ENCODE results near the gene TFB1M.
"Not testable (repeated sequence)": the region's sequence is repeated elsewhere in the genome, so short reads cannot be mapped to it uniquely, and the experiment has no call there.

Gene TFB1M

DNA sequence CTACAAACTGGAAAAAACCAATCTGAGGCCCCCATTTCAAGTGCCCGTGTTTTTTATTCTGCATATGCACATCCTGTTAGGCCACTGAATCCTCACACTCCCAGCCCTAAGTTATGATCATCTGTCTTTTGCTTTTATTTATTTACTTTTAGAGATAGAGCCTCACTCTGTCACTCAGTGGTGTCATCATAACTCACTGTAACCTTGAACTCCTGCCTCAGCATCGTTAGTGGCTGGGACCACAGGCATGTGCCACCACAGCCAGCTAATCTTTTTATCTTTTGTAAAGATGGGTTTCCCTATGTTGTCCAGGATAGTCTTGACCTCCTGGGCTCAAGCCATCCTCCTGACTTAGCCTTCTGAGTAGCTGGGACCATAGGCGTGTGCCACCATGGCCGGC lies 80.1 kb downstream of the TFB1M start:
- no peak for DNase-seq

DNA sequence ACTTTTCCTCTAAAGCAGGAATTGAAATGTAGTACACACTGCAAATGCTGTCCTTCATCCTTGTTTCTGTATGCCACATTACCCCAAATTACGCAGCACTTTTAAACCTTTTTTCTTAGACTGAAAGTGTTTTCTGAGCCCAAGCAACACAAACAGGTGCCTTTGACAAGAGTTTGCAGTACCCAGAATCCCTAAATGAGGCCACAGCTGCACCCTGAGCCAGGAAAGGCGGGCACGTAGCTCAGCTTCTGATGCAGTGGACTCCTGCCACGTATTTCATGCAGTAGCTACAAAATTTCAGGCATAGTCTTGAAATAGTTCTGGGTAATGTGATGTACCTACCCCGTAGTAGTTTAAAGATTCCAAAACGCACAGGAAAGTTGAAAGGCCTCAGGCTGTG lies 81.4 kb downstream of the TFB1M start:
- no peak for DNase-seq

DNA sequence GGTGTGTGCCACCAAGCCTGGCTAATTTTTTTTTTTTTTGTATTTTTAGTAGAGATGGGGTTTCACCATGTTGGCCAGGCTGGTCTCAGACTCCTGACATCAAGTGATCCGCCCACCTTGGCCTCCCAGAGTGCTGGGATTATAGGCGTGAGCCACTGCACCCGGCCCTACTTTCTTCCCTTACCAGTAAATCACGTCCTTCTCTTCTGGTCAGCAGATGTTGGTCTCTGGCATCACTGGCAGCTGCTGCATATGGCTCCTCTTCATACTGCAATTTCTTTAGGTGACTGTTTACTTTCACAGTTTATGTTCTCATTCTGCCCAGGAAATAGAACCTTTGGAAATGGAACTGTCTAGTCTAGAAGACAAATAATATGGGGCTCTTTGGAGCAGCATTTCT lies 83.3 kb downstream of the TFB1M start:
- DNase-seq, result not testable (repeated sequence)

DNA sequence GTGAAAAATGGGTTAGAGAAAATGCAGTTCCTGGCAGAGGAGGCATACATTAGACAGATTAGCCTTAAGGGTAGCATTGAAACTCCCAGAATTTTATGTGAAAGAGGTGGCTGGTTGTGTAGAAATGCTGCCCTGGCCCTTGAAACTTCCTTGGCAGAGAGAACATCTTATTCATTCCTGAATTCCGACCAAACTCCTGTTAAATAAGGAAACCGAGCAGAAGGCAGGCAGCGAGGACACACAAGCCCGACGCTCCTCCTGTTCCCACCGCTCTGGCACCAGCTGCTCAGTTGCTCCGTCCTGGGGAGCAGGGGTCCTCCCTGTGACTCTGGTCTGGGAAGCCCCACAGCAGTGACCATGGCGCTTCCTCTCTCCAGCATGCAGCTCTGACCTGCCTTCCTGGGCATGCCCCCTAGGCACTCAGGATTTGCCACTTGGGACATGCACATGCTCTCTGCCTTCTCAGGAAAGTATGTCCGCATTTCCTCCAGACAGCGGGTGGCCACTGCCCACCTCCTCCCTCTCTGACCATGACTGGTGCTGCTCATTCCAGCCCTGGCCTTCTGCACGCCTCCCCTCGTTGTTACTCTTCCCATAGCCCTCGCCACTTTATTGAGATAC lies 85.6 kb downstream of the TFB1M start:
- DNase-seq, result no peak

DNA sequence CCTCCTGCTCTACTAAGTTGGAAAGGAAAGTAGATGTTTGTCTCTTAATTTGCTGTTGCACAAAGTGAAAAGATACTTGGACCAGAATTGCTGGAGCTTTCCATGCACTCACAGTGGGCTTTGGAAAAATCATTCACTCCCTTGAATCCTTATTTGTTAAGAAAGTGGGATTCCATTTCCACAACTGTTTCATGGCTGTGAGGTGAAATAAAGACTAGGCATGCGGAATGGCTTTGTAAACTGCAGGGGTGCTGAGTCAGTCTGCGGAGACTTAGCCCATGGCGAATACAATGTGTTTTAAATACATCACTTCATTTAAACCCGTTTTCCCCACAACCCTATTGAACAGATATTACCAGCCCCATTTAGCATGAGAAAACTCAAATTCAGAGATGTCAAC lies 87.2 kb downstream of the TFB1M start:
- DNase-seq, result no peak

DNA sequence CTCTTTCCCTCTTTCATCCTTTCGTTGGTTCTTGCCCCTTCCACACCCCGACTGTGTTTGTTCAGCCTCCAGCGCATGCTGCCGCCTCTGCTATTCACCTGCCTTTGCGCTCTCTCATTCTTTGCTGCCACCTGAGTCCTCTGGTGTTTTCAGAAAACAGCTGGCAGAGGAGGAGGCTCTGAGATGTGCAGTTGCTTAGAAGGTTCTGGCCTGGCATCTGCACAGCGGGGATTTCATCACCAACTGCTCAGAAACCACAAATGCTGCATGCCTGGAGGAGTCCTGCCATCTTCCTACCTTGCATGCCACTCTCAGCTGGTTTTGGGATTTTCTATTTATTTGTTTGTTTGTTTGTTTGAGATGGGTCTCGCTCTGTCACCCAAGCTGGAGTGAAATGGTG lies 89.7 kb downstream of the TFB1M start:
- DNase-seq, result peak; percentile 53

DNA sequence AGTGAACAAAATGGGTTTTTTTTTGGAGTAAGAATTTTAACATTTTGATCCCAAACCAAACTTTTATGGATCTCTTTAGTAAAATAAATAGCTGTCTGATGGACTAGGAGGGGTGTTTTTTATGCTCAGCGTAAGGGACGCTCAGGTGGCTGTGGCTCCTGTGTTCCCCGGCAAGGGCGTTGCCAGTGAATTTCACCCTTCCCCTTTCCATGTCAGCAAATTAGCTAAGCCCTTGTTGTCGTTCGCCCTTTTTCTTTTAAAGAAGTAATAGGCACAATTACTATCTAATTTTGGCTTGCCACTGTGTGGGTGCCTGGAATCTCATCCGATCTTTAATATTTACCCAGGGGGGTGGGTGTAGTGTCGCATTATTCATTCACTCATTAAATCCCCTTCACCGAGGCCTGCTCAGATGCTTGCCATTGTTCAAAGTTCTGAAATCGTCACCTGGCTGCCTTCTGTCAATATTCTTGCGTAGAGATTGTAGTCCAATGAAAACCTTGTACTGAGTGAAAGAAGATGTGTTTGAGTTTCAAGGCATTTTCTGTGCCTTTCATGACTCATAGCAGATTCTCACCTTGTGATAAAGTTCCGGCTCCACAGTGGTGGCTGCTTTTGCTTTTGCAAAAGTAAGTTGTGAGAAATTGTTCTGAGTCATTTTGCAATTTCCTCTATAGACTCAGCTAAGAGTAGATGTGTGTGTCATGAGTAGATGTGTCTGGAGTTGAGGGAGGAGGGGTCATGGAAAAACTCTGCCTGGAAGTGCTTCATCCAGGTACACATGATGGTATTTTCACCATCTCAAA lies 90.4 kb downstream of the TFB1M start:
- peak; percentile 78 for DNase-seq

DNA sequence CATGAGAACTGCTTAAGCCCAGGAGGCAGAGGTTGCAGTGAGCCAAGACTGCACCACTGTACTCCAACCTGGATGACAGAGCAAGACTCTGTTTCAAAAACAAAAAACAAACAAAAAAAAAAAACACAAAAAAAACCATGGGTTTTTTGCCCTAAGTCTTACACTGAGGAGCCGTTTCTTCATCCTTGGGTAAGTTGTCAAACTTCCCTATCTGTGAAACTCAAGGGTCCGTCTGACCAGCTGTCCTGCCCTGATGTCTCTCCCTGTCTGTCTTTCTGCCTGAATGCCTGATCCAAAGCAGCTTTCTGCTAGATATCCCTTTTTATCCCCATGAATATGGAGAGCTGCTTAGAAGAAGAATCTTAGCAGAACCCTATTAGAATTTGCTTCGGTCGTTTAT lies 91.8 kb downstream of the TFB1M start:
- no peak for DNase-seq

DNA sequence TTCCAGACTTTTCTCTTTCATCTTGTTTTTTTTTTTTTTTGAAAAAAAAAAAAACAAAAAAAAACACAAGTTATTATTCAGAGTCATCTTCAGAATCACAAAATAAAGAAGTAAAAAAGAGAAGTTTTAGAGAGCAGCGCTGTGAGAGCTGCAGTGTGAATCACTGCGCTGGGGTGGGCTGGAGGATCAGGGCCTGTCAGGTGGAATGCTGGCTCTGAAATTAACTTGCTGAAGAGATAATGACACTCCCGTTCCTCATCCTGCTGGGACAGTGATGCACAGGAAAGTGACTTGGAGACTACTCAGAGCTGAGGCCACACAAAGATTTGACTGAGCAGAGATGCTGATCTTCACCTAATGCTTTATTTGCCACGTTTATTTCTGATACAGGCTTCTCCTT lies 93.2 kb downstream of the TFB1M start:
- no peak for DNase-seq

DNA sequence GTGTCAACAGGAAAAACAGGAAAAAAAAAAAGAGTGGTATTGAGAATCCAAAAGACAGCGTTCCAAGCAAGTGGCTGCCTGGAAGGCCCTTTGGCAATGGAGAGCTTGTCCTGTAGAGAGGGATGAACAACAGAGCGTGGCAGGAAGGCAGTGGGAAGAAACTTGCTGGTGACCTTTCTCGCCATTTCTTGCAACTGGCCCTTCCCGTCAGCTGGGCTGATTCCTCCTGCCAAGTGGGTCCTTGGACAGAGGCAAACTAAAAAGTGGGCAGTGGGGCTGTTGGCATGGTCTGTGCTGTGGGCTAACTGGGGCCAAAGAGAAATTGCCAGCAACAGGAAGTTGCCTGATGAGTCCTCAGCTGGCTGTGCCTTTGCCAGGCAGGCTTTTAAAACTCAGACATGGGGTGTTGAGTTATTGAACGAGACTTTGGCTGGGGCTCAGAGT lies 94.4 kb downstream of the TFB1M start:
- no peak for DNase-seq

DNA sequence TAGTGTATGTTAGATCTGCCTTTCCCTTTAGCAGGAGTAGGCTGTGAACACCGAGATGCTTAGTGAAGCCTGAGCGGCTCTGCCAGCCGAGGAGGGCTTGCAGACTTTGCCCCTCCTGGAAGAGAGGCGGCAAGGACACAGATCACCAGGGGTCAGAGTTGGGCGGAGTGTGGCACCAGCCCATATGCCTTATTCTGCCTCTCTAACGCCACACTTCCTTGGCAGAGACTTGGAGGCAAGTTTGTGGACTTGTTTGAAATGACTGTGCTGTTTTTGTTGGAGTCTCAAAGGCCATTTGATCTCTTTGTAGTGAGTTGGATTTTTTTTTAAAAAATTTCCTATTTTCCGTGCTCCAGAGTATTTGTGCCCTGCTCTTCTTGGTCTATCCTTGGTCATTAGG lies 95.0 kb downstream of the TFB1M start:
- DNase-seq, result no peak

DNA sequence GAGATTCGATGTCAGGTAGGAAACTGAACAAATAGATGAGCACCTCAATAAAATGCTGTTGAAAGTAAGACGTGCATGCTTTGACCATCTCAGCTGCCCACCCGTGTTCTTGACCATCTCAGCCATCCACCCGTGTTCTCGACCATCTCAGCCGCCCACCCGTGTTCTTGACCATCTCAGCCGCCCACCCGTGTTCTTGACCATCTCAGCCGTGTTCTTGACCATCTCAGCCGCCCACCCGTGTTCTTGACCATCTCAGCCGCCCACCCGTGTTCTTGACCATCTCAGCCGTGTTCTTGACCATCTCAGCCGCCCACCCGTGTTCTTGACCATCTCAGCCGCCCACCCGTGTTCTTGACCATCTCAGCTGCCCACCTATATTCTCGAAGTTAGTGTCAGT lies 95.6 kb downstream of the TFB1M start:
- DNase-seq, result not testable (repeated sequence)

DNA sequence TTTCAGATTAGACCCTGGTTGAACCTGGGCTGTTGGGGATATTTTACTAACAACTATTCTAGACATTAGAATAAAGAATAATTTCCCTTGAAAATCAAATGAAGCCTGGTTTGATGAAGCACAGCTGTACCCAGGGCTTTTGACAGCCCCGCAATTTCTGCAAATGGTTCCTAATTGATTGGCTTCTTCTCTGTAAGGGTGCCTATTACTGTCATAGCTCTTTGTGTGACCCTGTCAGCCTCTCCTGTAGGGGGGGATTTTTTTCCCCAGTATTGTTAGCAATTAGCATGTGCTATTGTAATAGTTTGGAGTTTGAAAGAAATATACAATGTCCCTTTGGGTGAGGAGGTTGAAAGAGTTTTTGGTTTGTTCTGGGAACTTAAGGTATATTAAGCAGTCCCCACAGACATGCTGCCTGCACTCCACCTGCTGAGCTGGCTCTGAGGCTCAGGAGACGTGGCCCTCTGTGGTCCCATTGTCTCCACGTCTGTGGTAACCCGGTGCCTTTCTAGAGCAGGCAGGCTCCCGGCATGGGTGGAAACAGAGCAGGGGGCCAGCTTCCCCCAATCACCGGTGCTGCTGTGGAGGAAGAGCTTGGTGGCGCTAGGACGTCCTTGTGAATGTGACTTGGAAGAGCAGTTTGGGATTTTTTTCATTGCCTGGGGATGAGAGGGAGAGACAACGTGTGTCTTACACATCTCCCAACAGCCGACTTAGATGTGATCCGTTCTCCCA lies 97.8 kb downstream of the TFB1M start:
- DNase-seq, result peak; percentile 94

DNA sequence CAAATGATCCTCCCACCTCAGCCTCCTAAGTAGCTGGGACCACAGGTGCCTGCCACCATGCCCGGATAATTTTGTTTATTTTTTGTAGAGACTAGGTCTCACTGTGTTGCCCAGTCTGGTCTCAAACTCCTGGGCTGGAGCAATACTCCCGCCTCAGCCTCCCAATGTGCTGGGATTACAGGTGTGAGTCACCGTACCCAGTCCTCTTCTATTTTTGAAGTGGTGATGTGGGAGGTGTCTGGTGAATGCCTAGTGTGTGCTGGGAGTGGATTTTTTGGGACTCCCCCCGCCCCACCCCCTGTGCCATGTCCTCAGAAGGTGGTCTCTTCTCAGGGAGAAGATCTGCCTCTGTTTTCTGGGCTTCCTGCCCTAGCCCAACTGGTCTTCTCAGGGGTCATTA lies 98.4 kb downstream of the TFB1M start:
- DNase-seq, result no peak

DNA sequence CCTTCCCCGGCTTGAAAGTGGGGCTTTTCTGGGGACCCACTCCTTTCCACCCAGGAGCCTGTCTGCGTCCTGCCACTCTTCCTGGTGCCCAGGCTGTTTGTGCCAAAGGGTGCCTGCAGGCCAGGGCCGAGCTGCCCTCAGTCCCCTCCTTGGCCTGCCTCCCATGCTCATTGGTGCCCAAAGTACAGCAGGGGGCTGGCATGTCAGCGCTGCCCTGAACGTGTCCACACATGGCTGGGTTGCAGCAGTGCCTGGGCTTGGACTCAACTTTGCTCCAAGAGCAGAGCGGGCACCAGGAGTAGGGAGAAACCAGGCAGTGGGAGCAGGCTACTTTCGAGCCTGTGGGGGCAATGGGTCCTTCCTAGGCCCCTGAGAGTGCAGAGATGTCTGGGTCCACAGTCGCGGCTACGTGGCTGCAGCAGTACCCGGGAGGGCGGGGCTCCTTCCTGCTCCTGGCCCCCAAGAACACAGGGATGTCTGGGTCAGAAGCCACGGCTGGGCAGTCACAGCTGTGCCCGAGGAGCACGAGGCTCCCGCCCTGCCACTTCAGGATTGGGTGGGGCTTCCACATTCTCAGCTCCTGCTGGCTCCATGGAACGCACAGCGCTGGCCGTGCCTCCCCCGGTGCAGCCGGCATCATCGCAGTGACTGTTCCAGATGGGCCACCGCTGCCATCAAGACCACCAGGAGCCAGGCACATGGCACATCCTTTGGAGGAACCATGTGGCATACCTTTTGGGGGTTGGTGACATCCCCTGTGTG lies 100.5 kb downstream of the TFB1M start:
- DNase-seq, result no peak

DNA sequence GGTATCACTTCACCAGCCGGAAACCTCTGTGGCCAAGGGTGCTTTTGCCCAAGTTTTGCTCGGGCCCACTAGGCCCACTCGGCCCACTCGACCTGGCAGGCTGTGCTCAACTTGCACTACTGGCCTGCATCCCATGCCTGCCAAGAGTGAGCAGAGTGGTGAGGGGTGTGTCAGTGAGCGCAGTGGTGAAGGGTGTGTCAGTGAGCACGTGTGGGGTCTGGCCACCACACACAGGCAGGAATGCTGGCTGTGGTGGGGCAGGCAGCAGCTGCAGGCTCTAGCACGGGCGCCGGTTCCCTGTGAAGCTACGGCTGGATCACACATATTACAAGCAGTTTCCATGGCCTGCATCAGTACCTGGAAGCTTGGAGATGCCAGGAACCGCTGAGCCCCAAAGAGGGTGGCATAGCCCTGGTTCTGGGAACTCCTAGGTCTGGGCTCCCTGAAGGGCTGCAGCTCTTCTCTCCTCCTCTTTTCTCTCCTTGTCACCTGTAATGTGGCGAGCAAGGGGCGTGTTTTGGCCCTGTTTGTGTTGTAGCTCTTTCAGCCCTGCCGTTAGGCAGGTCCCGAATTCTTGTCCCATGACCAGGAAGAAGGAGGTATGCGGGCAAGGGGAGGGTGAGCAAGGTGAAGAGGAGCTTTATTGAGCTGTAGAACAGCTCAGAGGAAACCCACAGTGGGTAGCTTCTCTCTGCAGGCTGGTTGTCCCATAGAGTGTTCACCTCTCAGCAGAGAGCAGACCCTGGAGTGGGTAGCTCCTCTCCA lies 101.5 kb downstream of the TFB1M start:
- DNase-seq, result no peak

DNA sequence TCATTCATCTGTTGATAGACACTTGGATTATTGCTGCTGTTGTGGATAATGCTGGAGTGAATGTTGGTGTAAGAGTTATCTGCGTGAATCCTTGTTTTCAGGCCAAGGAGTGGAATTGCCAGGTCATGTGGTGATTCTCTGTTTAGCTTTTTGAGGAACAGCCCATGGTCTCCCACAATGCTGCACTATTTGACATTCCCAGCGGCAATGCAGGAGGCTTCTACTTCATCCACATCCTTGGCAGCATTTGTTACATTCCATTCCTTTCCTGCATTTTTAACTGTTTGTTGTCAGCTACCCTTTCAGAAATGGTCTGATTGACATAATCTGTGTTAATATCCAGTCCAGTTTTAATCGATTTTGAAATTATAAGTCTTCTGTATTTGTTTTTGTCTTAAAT lies 102.2 kb downstream of the TFB1M start:
- no peak for DNase-seq

DNA sequence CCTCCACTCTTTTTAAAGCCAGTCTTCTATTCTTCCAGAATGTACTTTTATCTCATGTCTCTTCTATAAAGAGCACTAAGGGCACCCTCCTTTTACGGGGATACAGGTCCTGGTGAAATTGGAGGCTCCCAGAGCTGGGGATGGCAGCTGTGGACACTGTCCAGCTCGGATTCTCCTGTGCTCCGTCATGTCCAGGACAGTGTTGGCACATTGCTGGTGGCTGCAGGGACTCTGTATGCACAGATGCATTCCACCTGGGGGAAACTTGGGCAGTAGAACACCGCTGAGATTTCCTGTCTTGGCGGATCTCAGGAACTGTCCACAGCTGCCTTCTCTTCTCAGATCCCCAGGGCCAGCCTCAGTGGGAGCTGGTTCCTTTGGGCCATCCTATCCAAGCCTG lies 107.1 kb downstream of the TFB1M start:
- no peak for DNase-seq

Measured in NCI-H146 (cell line).